ENCODE measurements around the gene PDIA2. TPM values are rescaled to one million over a fixed set of nuclear protein-coding genes. Genes with fewer than 3 reads are reported as not detected.

Gene PDIA2
- total and polyA plus RNA-seq, 8 donors: 32.3 to 932 (median 118) TPM; not detected in 1

- Histone ChIP-seq H3K27ac (no peak overlapping the region), H3K4me3 (no peak overlapping the region), H3K36me3 (peaks cover 52 to 90% (median 87%) of the 10 kb centered on the region in 4 donors), H3K27me3 (no peaks in the 10 kb centered on the region), H3K4me1 (peaks cover 0 to 3% (median 0%) of the 10 kb centered on the region in 4 donors), H3K9me3 (no peaks in the 10 kb centered on the region)
- WGBS, 5 donors: 93 to 96% (median 95%) methylated on average over 16 to 19 of the region's 19 CpGs
- no peak for TF ChIP-seq EP300 (IDR thresholded peaks at IDR 0.05)
- TF ChIP-seq POLR2AphosphoS5 (IDR thresholded peaks at IDR 0.05): no peak
- no peak for TF ChIP-seq POLR2A (IDR thresholded peaks at IDR 0.05)
- TF ChIP-seq, protein P1, sequence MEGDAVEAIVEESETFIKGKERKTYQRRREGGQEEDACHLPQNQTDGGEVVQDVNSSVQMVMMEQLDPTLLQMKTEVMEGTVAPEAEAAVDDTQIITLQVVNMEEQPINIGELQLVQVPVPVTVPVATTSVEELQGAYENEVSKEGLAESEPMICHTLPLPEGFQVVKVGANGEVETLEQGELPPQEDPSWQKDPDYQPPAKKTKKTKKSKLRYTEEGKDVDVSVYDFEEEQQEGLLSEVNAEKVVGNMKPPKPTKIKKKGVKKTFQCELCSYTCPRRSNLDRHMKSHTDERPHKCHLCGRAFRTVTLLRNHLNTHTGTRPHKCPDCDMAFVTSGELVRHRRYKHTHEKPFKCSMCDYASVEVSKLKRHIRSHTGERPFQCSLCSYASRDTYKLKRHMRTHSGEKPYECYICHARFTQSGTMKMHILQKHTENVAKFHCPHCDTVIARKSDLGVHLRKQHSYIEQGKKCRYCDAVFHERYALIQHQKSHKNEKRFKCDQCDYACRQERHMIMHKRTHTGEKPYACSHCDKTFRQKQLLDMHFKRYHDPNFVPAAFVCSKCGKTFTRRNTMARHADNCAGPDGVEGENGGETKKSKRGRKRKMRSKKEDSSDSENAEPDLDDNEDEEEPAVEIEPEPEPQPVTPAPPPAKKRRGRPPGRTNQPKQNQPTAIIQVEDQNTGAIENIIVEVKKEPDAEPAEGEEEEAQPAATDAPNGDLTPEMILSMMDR (IDR thresholded peaks at IDR 0.05): no peak
- DNase-seq: no peak
- intact Hi-C loops (cut with DNase I; ENCODE audit: low total_unique reads): no loop called here
These were observed 22.6 kb upstream of the PDIA2 start for GRCh38 chr16:260326-260725.

GRCh38 chr16:261031-261691 lies 21.8 kb upstream of the PDIA2 start:
- Histone ChIP-seq H3K27me3 (no peaks in the 10 kb centered on the region), H3K4me1 (peaks cover 0 to 11% (median 8%) of the 10 kb centered on the region in 4 donors), H3K36me3 (peaks cover 48 to 86% (median 84%) of the 10 kb centered on the region in 4 donors), H3K4me3 (no peak overlapping the region), H3K9me3 (no peaks in the 10 kb centered on the region), H3K27ac (no peak overlapping the region)
- 78 to 93% (median 87%) methylated on average over 13 to 28 of the region's 28 CpGs for WGBS, 5 donors
- DNase-seq: no peak
- intact Hi-C loops (cut with DNase I; ENCODE audit: low total_unique reads): no loop called here
- no peak for TF ChIP-seq EP300 (IDR thresholded peaks at IDR 0.05)
- no peak for TF ChIP-seq POLR2AphosphoS5 (IDR thresholded peaks at IDR 0.05)
- TF ChIP-seq, protein P1 (IDR thresholded peaks at IDR 0.05): no peak
- TF ChIP-seq POLR2A (IDR thresholded peaks at IDR 0.05): no peak

GRCh38 chr16:262121-262745 lies 20.7 kb upstream of the PDIA2 start:
- intact Hi-C loops (cut with DNase I; ENCODE audit: low total_unique reads): no loop called here
- 92 to 94% (median 93%) methylated on average over 27 to 29 of the region's 29 CpGs for WGBS, 5 donors
- DNase-seq: no peak

GRCh38 chr16:263182-263774 lies 19.7 kb upstream of the PDIA2 start:
- Histone ChIP-seq H3K27me3 (no peaks in the 10 kb centered on the region), H3K36me3 (peaks cover 48 to 76% (median 73%) of the 10 kb centered on the region in 4 donors), H3K4me3 (no peak overlapping the region), H3K27ac (no peak overlapping the region), H3K4me1 (peaks cover 0 to 14% (median 12%) of the 10 kb centered on the region in 4 donors), H3K9me3 (no peaks in the 10 kb centered on the region)
- intact Hi-C loops (cut with DNase I; ENCODE audit: low total_unique reads): no loop called here
- WGBS, 5 donors: 93 to 96% (median 93%) methylated on average over 29 to 35 of the region's 35 CpGs
- TF ChIP-seq POLR2A (IDR thresholded peaks at IDR 0.05): no peak
- TF ChIP-seq, protein P1 (IDR thresholded peaks at IDR 0.05): no peak
- TF ChIP-seq POLR2AphosphoS5 (IDR thresholded peaks at IDR 0.05): no peak
- TF ChIP-seq EP300 (IDR thresholded peaks at IDR 0.05): no peak
- no peak for DNase-seq

More at GRCh38 chr16:262121-262745, 20.7 kb upstream of the PDIA2 start:
- peaks cover 0 to 12% (median 9%) of the 10 kb centered on the region in 4 donors for H3K4me1 ChIP-seq
- no peak overlapping the region for H3K27ac ChIP-seq
- TF ChIP-seq EP300 (IDR thresholded peaks at IDR 0.05) (no peak), POLR2A (IDR thresholded peaks at IDR 0.05) (no peak), POLR2AphosphoS5 (IDR thresholded peaks at IDR 0.05) (no peak)
- TF ChIP-seq, protein P1 (IDR thresholded peaks at IDR 0.05): no peak
- H3K9me3 ChIP-seq: no peaks in the 10 kb centered on the region
- H3K4me3 ChIP-seq: no peak overlapping the region
- peaks cover 48 to 78% (median 75%) of the 10 kb centered on the region in 4 donors for H3K36me3 ChIP-seq
- H3K27me3 ChIP-seq: no peaks in the 10 kb centered on the region
